HepG2 (cell line): Measurements from ENCODE around the gene ARHGEF12. TPM values are rescaled to one million over a fixed set of nuclear protein-coding genes. Genes with fewer than 3 reads are reported as not detected.

Experiments used
- ARID3A ChIP-seq: IDR thresholded peaks from 2 replicates; pipeline ENCODE4 v1.6.1; 2012; ENCODE audit warnings: low read depth, low read length, improper control_type of control experiment
- ARID5B ChIP-seq: IDR thresholded peaks from 2 replicates; pipeline ENCODE4 v1.4.0; 2020; ENCODE audit warnings: mild to moderate bottlenecking, missing genetic modification reagents
- CBFB ChIP-seq: sonication (generic); formaldehyde crosslinking; IDR thresholded peaks from 2 replicates; pipeline ENCODE4 v1.4.0; 2020; ENCODE audit warnings: missing genetic modification reagents
- CENPX ChIP-seq: sonication (generic); formaldehyde crosslinking; IDR thresholded peaks from 2 replicates; pipeline ENCODE4 v1.9.0; 2021; ENCODE audit warnings: mild to moderate bottlenecking, missing genetic modification reagents, moderate library complexity
- ETV6 ChIP-seq: sonication (generic); formaldehyde crosslinking; conservative IDR thresholded peaks from 2 replicates; pipeline ENCODE4 v1.4.0; 2020; ENCODE audit warnings: missing genetic modification reagents
- FOXA3 ChIP-seq: IDR thresholded peaks from 2 replicates; pipeline ENCODE4 v1.6.1; 2016; ENCODE audit warnings: missing genetic modification reagents, missing compliant biosample characterization
- FOXJ3 ChIP-seq: sonication (generic); formaldehyde crosslinking; IDR thresholded peaks from 2 replicates; pipeline ENCODE4 v1.4.0; 2020; ENCODE audit warnings: missing genetic modification reagents, mild to moderate bottlenecking, borderline replicate concordance
- FOXP1 ChIP-seq, 2 experiments: fragments of 450-650 bp in 1 of 2; IDR thresholded peaks; 2 replicates each; pipeline ENCODE4 v1.6.1; 2017 to 2018; ENCODE audit warnings: antibody characterized with exemption in 1 of 2
- GATAD2A ChIP-seq: IDR thresholded peaks from 2 replicates; pipeline ENCODE4 v1.6.1; 2016
- KLF13 ChIP-seq: sonication (generic); formaldehyde crosslinking; IDR thresholded peaks from 2 replicates; pipeline ENCODE4 v1.4.0; 2020; ENCODE audit warnings: mild to moderate bottlenecking, missing genetic modification reagents
- MIXL1 ChIP-seq: IDR thresholded peaks from 2 replicates; pipeline ENCODE4 v1.6.1; 2016
- NFIC ChIP-seq: IDR thresholded peaks from 2 replicates; pipeline ENCODE4 v1.6.1; 2012; ENCODE audit warnings: mild to moderate bottlenecking, low read length, inconsistent platforms
- PAXIP1 ChIP-seq: sonication (generic); formaldehyde crosslinking; conservative IDR thresholded peaks from 2 replicates; pipeline ENCODE4 v1.4.0; 2020; ENCODE audit warnings: mild to moderate bottlenecking, missing genetic modification reagents, moderate library complexity
- TCF7 ChIP-seq: sonication (generic); IDR thresholded peaks from 2 replicates; pipeline ENCODE4 v1.6.1; 2016; ENCODE audit warnings: antibody characterized with exemption, low read depth
- TOE1 ChIP-seq: sonication (generic); formaldehyde crosslinking; IDR thresholded peaks from 2 replicates; pipeline ENCODE4 v1.4.0; 2020; ENCODE audit warnings: mild to moderate bottlenecking, missing genetic modification reagents
- ZNF138 ChIP-seq: sonication (generic); formaldehyde crosslinking; IDR thresholded peaks from 2 replicates; pipeline ENCODE4 v1.5.0; 2020; ENCODE audit warnings: mild to moderate bottlenecking, low read depth, missing genetic modification reagents
- ZNF644 ChIP-seq: IDR thresholded peaks from 2 replicates; pipeline ENCODE4 v1.6.1; 2016; ENCODE audit warnings: low read depth
- ZNF652 ChIP-seq: IDR thresholded peaks from 2 replicates; pipeline ENCODE4 v1.6.1; 2016; ENCODE audit warnings: low read depth, borderline replicate concordance
- polyA plus RNA-seq, 8 experiments: library from polyadenylated mRNA; depleted of rRNA in 3 of 8; stranded (reverse) in 7 of 8; unstranded in 1 of 8; fragments of >200 nt; fragmentation: Illumina TruSeq in 4 of 8; extraction: Trizol in 4 of 8; gene quantifications; 2 replicates each; pipeline versions ENCODE4 v1.2.1 to v1.2.3, GENCODE V29; 2011 to 2016; ENCODE audit warnings: low read depth in 4 of 8, missing spikeins in 1 of 8, mixed read lengths in 1 of 8; ENCODE audit not compliant: insufficient read depth in 1 of 8
- total RNA-seq, 5 experiments: library from RNA; depleted of rRNA; stranded (reverse); fragments of >200 nt; fragmentation: Illumina TruSeq; extraction: Trizol; gene quantifications; 2 replicates each; pipeline ENCODE4 v1.2.3, GENCODE V29; 2016; ENCODE audit warnings: low read depth in 1 of 5

The ARHGEF12 gene
- total and polyA plus RNA-seq, 2 of the 13 experiments (the other 11 are each of a cell fraction or from before 2014, with no cell fraction given) = 17.9 to 54.4 TPM

- TF ChIP-seq ZNF652 (CRISPR knock-in tag) = peak; percentile 91
- no peak for TF ChIP-seq TOE1 (CRISPR knock-in tag)
- TF ChIP-seq ZNF644 (CRISPR knock-in tag) = peak; percentile 26; the same call in 1 of the 2 replicates
- TF ChIP-seq GATAD2A (CRISPR knock-in tag) = peak; percentile 35; the same call in 1 of the 2 replicates
- TF ChIP-seq FOXA3 = peak; percentile 86
- TF ChIP-seq NFIC = peak; percentile 35; the same call in 1 of the 2 replicates
- peak; percentile 41; the same call in 1 of the 2 replicates for TF ChIP-seq FOXJ3 (CRISPR knock-in tag)
- no peak for TF ChIP-seq CBFB (CRISPR knock-in tag)
- TF ChIP-seq TCF7 = 0 out of 2 replicates have a peak, but pooled peaks have one; percentile 19
- TF ChIP-seq MIXL1 = peak; percentile 18; the same call in 1 of the 2 replicates
- no peak for TF ChIP-seq KLF13 (CRISPR knock-in tag)
- TF ChIP-seq ARID5B (CRISPR knock-in tag) = peak; percentile 68
- 0 out of 2 replicates have a peak, but pooled peaks have one; percentile 21 for TF ChIP-seq PAXIP1 (CRISPR knock-in tag)
- no peak for TF ChIP-seq CENPX (CRISPR knock-in tag)
- TF ChIP-seq ARID3A = peak; percentile 46; the same call in 1 of the 2 replicates
- TF ChIP-seq FOXP1 (IDR thresholded peaks at IDR 0.05) = no peak
- peak; percentile 45; the same call in 1 of the 2 replicates for TF ChIP-seq FOXP1 (CRISPR knock-in tag; IDR thresholded peaks at IDR 0.05)
- TF ChIP-seq ZNF138 = no peak
- TF ChIP-seq ETV6 (CRISPR knock-in tag) = no peak
- TF ChIP-seq, all 625 proteins: peak for 20
Observed at GRCh38 chr11:120388261-120388660, 52.0 kb downstream of the ARHGEF12 start (continued).
